Measurements from ENCODE around the gene C20orf204.

- TF ChIP-seq SUZ12 (IDR thresholded peaks at IDR 0.05; ENCODE audit: extremely low read depth, insufficient read depth, insufficient read length) (no peak), ZNF274 (IDR thresholded peaks at IDR 0.05; ENCODE audit: low read depth, low read length) (no peak)
Measured at GRCh38 chr20:64062276-64062595, 26.3 kb downstream of the C20orf204 start.

All from NT2/D1 (cell line).